HCT116 (cell line): ENCODE results near the gene FOXJ1. TPM values are rescaled to one million over a fixed set of nuclear protein-coding genes. Genes with fewer than 3 reads are reported as not detected.

Experiments
- ATAC-seq: fragments of 200-7000 bp; cut with Tn5 transposase; 2 replicates; pipeline ENCODE4 v1.9.1; 2020; ENCODE audit warnings: mild to moderate bottlenecking, moderate library complexity
- BruUV-seq: library from RNA; stranded (reverse); fragments of 400-500 nt; replicated peaks from 2 replicates; lab custom pipeline; 2021; lab: Mats Ljungman, UMichigan
- CTCF ChIA-PET: fragments of 300-600 bp; sonication (Branson Sonifier 250); formaldehyde crosslinking; loops from one replicate; lab custom pipeline; 2021; ENCODE audit warnings: antibody characterized with exemption; lab: Charles Lee
- POLR2A ChIA-PET: fragments of 300-600, 350-600 bp; sonication (Branson Sonifier 250); formaldehyde crosslinking; loops from one replicate; lab custom pipeline; 2021; ENCODE audit warnings: antibody characterized with exemption; lab: Charles Lee
- RAD21 ChIA-PET, 2 experiments: fragments of 300-600 bp; sonication (Branson Sonifier 250); formaldehyde crosslinking; loops; one replicate each; lab custom pipeline; 2023; ENCODE audit warnings: low total read pairs in 2 of 2; ENCODE audit not compliant: uncharacterized antibody in 2 of 2, unreplicated experiment in 2 of 2, low non-redundant PET in 1 of 2; lab: Charles Lee
- DNase-seq: peaks from one replicate; pipeline ENCODE4 v3.0.0-alpha.2; 2010; ENCODE audit warnings: low read depth, low spot score
- H2AFZ ChIP-seq: fragments of 200-600 bp; shearing (Covaris generic), sonication (generic); 2 replicates; pipeline ENCODE4 v1.6.1; 2017; ENCODE audit warnings: low read depth, mixed run types, mixed read lengths, antibody characterized with exemption, low read length; ENCODE audit not compliant: poor library complexity, severe bottlenecking
- H3K27ac ChIP-seq: 2 replicates; pipeline ENCODE4 v1.5.1; 2012; ENCODE audit warnings: low read depth, low read length
- H3K27me3 ChIP-seq: fragments of 200-600 bp; sonication (generic); 2 replicates; pipeline ENCODE4 v1.6.1; 2016; ENCODE audit warnings: mixed run types, low read length, mixed read lengths; ENCODE audit not compliant: insufficient read depth
- H3K36me3 ChIP-seq, 2 experiments: fragments of 200-500 bp in 1 of 2; fragments of 200-600 bp in 1 of 2; sonication (Bioruptor generic) in 1 of 2; sonication (generic) in 1 of 2; 2 replicates each; pipeline versions ENCODE4 v1.5.1 to v1.6.1; 2014 to 2016; ENCODE audit warnings: low read length in 2 of 2, inconsistent platforms in 1 of 2, mixed read lengths in 1 of 2, mixed run types in 1 of 2; ENCODE audit not compliant: insufficient read depth in 2 of 2, control insufficient read depth in 1 of 2
- H3K4me1 ChIP-seq, 2 experiments: fragments of 200-600 bp in 1 of 2; sonication (generic) in 1 of 2; 2 replicates each; pipeline versions ENCODE4 v1.5.1 to v1.6.1; 2012 to 2017; ENCODE audit warnings: low read length in 2 of 2, inconsistent platforms in 1 of 2, mild to moderate bottlenecking in 1 of 2, mixed read lengths in 1 of 2, mixed run types in 1 of 2, moderate library complexity in 1 of 2; ENCODE audit not compliant: insufficient read depth in 2 of 2, control insufficient read depth in 1 of 2
- H3K4me2 ChIP-seq: fragments of 200-600 bp; sonication (generic); 2 replicates; pipeline ENCODE4 v1.6.1; 2017; ENCODE audit warnings: mixed run types, low read length, mixed read lengths
- H3K4me3 ChIP-seq, 2 experiments: fragments of 200-600 bp in 1 of 2; sonication (generic) in 1 of 2; replicated peaks in 1 of 2; 2 replicates each; pipeline ENCODE4 v1.5.1; 2011 to 2016; ENCODE audit warnings: low read length in 2 of 2, control low read depth in 1 of 2, low read depth in 1 of 2, mild to moderate bottlenecking in 1 of 2, mixed read lengths in 1 of 2, mixed run types in 1 of 2
- H3K79me2 ChIP-seq: fragments of 200-600 bp; sonication (generic); 2 replicates; pipeline ENCODE4 v1.6.1; 2017; ENCODE audit warnings: mild to moderate bottlenecking, mixed run types, low read length, moderate library complexity, mixed read lengths; ENCODE audit not compliant: insufficient read depth
- H3K9ac ChIP-seq: fragments of 200-600 bp; sonication (generic); 2 replicates; pipeline ENCODE4 v1.6.1; 2016; ENCODE audit warnings: low read length, mixed read lengths
- H3K9me2 ChIP-seq: fragments of 200-600 bp; sonication (generic), shearing (Covaris generic); 2 replicates; pipeline ENCODE4 v1.6.1; 2017; ENCODE audit warnings: mixed run types, mild to moderate bottlenecking, moderate library complexity; ENCODE audit not compliant: insufficient read depth
- H3K9me3 ChIP-seq, 2 experiments: fragments of 200-500 bp in 1 of 2; fragments of 200-600 bp in 1 of 2; sonication (Bioruptor generic) in 1 of 2; sonication (generic) in 1 of 2; 2 replicates each; pipeline ENCODE4 v1.6.1; 2014 to 2017; ENCODE audit warnings: low read length in 2 of 2, mixed read lengths in 2 of 2, inconsistent platforms in 1 of 2, low read depth in 1 of 2, mild to moderate bottlenecking in 1 of 2, mixed run types in 1 of 2, moderate library complexity in 1 of 2; ENCODE audit not compliant: control insufficient read depth in 1 of 2, insufficient read depth in 1 of 2
- H4K20me1 ChIP-seq: fragments of 200-600 bp; sonication (generic), shearing (Covaris generic); 2 replicates; pipeline ENCODE4 v1.6.1; 2017; ENCODE audit warnings: mixed run types, mild to moderate bottlenecking, moderate library complexity; ENCODE audit not compliant: insufficient read depth
- CBX3 ChIP-seq: IDR thresholded peaks from 2 replicates; pipeline ENCODE4 v1.6.1; 2012; ENCODE audit warnings: low read depth
- CEBPB ChIP-seq: IDR thresholded peaks from 2 replicates; pipeline ENCODE4 v1.6.1; 2012; ENCODE audit warnings: low read depth
- CTCF ChIP-seq, 3 experiments: fragments of 200-600 bp in 1 of 3; sonication (generic) in 1 of 3; IDR thresholded peaks in 2 of 3; conservative IDR thresholded peaks in 1 of 3; 2 replicates each; pipeline ENCODE4 v1.5.1; 2012 to 2017; ENCODE audit warnings: low read depth in 2 of 3, low read length in 2 of 3, antibody characterized with exemption in 1 of 3, borderline replicate concordance in 1 of 3, control low read depth in 1 of 3, mild to moderate bottlenecking in 1 of 3, mixed read lengths in 1 of 3, mixed run types in 1 of 3, moderate library complexity in 1 of 3; ENCODE audit not compliant: insufficient read depth in 1 of 3
- EZH2 ChIP-seq: fragments of 200-600 bp; sonication (generic); IDR thresholded peaks from 2 replicates; pipeline ENCODE4 v1.6.1; 2017; ENCODE audit warnings: antibody characterized with exemption, mixed run types
- JUND ChIP-seq: IDR thresholded peaks from 2 replicates; pipeline ENCODE4 v1.6.1; 2012
- POLR2A ChIP-seq: IDR thresholded peaks from 2 replicates; pipeline ENCODE4 v1.7.0; 2011; ENCODE audit warnings: borderline replicate concordance; ENCODE audit not compliant: insufficient read depth, insufficient read length; ENCODE audit errors: extremely low read depth
- RAD21 ChIP-seq: IDR thresholded peaks from 2 replicates; pipeline ENCODE4 v1.6.1; 2012; ENCODE audit warnings: low read depth, mild to moderate bottlenecking
- REST ChIP-seq: IDR thresholded peaks from 2 replicates; pipeline ENCODE4 v1.6.1; 2012; ENCODE audit warnings: low read depth
- SIN3A ChIP-seq: IDR thresholded peaks from 2 replicates; pipeline ENCODE4 v1.6.1; 2012; ENCODE audit warnings: low read depth
- SRF ChIP-seq: IDR thresholded peaks from 2 replicates; pipeline ENCODE4 v1.6.1; 2012; ENCODE audit warnings: low read depth
- ZFX ChIP-seq: fragments of 450-650 bp; IDR thresholded peaks from 2 replicates; pipeline ENCODE4 v1.6.1; 2017
- ZNF274 ChIP-seq: fragments of 200-500 bp; sonication (Bioruptor generic); IDR thresholded peaks from 2 replicates; pipeline ENCODE4 v1.6.1; 2014; ENCODE audit warnings: mild to moderate bottlenecking, low read depth, low read length, inconsistent platforms
- intact Hi-C: fragments of 100-400 bp; cut with micrococcal nuclease; formaldehyde crosslinking; loops from 2 replicates; pipeline ENCODE4 v1.10.0; 2022
- total RNA-seq: library from RNA; stranded (reverse); gene quantifications from one replicate; pipeline ENCODE4 v1.2.1, GENCODE V29; 2021; ENCODE audit not compliant: unreplicated experiment
- TF ChIP-seq, protein P1 (sequence below): IDR thresholded peaks from 2 replicates; pipeline ENCODE4 v1.6.1; 2011; ENCODE audit warnings: mild to moderate bottlenecking, low read length, moderate library complexity; ENCODE audit not compliant: insufficient replicate concordance; ENCODE audit errors: extremely low read depth
- TF ChIP-seq, protein P2 (sequence below): IDR thresholded peaks from 2 replicates; pipeline ENCODE4 v1.6.1; 2012

FOXJ1 gene
- total RNA-seq, 1 experiment from 2014 or later, result 0.61 TPM

DNA sequence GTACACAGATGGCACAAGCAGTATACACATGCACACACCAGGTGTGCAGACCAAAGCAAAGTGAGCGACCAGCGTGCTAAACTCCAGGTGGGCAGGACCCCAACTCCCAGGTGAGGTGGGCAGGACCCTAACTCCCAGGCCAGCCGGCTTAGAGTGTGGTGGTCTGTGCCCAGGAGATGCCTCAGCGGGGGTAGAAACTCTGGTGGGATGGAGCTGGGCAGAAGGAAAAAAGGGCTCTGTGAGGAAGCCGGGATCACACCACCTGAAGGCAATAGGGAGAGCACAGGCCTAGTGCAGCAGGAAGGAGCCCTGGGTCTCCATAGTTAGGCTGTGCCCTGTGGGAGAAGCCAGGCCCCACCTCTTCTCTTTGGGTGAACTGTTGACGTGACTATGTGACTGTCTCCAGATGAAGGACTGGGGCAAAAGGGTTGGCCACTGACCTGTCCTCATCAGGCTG is 1.6 kb upstream of the FOXJ1 start:
- ChIA-PET CTCF (interaction anchor here (0.9 to 1.8 kb wide), 3 partner anchors 10 to 39 kb away, joined by 3 to 10 read pairs (median 4); no protein-coding TSS in a partner anchor), POLR2A (interaction anchor here (3.1 kb wide), 1 partner anchor 10 kb away, joined by 18 read pairs; no protein-coding TSS in a partner anchor), RAD21 (interaction anchor here in 1 of 2 experiments (0.6 kb wide), 1 partner anchor 14 kb away, joined by 3 read pairs; no protein-coding TSS in a partner anchor)
- no peak overlapping the region for H2AFZ ChIP-seq
- BruUV-seq, result no TSS peak
- H3K9me2 ChIP-seq, result no peaks in the 10 kb centered on the region
- no peak overlapping the region for H3K4me3 ChIP-seq
- H3K27me3 ChIP-seq, result no peaks in the 10 kb centered on the region
- intact Hi-C loops, result no loop called here
- ATAC-seq, result no peak
- DNase-seq, result no peak
- TF ChIP-seq, protein P1, sequence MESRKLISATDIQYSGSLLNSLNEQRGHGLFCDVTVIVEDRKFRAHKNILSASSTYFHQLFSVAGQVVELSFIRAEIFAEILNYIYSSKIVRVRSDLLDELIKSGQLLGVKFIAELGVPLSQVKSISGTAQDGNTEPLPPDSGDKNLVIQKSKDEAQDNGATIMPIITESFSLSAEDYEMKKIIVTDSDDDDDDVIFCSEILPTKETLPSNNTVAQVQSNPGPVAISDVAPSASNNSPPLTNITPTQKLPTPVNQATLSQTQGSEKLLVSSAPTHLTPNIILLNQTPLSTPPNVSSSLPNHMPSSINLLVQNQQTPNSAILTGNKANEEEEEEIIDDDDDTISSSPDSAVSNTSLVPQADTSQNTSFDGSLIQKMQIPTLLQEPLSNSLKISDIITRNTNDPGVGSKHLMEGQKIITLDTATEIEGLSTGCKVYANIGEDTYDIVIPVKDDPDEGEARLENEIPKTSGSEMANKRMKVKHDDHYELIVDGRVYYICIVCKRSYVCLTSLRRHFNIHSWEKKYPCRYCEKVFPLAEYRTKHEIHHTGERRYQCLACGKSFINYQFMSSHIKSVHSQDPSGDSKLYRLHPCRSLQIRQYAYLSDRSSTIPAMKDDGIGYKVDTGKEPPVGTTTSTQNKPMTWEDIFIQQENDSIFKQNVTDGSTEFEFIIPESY, result no peak
- no peak for TF ChIP-seq SIN3A
- no peak for TF ChIP-seq CBX3
- TF ChIP-seq CEBPB, result no peak
- no peak for TF ChIP-seq SRF
- TF ChIP-seq POLR2A, result no peak
- TF ChIP-seq, protein P2, sequence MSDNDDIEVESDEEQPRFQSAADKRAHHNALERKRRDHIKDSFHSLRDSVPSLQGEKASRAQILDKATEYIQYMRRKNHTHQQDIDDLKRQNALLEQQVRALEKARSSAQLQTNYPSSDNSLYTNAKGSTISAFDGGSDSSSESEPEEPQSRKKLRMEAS, result no peak
- TF ChIP-seq REST, result no peak
- no peak for TF ChIP-seq JUND
- TF ChIP-seq RAD21, result no peak
- no peak for TF ChIP-seq ZFX
- TF ChIP-seq EZH2, result no peak
- TF ChIP-seq ZNF274, result no peak
- TF ChIP-seq CTCF (IDR thresholded peaks at IDR 0.05 in 2 of 3, conservative IDR thresholded peaks at IDR 0.05 in 1 of 3; ENCODE audit: borderline replicate concordance in 1 of 3, insufficient read depth in 1 of 3, low read depth in 2 of 3, low read length in 2 of 3), result no peak
- H3K36me3 ChIP-seq, result no peaks in the 10 kb centered on the region
- H3K27ac ChIP-seq, result peak overlapping the region; percentile 4; the same call in 1 of the 2 replicates
- H3K79me2 ChIP-seq, result no peaks in the 10 kb centered on the region
- no peaks in the 10 kb centered on the region for H3K9me3 ChIP-seq
- H3K4me1 ChIP-seq, result peaks cover 17 to 30% of the 10 kb centered on the region in 2 experiments; a peak in 3 of 4 replicates
- H3K4me2 ChIP-seq, result no peak overlapping the region
- no peaks in the 10 kb centered on the region for H4K20me1 ChIP-seq
- H3K9ac ChIP-seq, result no peak overlapping the region
